GM19452 (cell line): ENCODE data around the gene DLEC1.
"Not testable (repeated sequence)": the region's sequence is repeated elsewhere in the genome, so short reads cannot be mapped to it uniquely, and the experiment has no call there.

Experiments used
- ATAC-seq: cut with Tn5 transposase; IDR thresholded peaks from one replicate; pipeline ENCODE4 v1.9.1; 2021; ENCODE audit not compliant: unreplicated experiment

DLEC1 gene

GRCh38 chr3:38018296-38019266, 20.4 kb upstream of the DLEC1 start:
- ATAC-seq = no peak

DNA sequence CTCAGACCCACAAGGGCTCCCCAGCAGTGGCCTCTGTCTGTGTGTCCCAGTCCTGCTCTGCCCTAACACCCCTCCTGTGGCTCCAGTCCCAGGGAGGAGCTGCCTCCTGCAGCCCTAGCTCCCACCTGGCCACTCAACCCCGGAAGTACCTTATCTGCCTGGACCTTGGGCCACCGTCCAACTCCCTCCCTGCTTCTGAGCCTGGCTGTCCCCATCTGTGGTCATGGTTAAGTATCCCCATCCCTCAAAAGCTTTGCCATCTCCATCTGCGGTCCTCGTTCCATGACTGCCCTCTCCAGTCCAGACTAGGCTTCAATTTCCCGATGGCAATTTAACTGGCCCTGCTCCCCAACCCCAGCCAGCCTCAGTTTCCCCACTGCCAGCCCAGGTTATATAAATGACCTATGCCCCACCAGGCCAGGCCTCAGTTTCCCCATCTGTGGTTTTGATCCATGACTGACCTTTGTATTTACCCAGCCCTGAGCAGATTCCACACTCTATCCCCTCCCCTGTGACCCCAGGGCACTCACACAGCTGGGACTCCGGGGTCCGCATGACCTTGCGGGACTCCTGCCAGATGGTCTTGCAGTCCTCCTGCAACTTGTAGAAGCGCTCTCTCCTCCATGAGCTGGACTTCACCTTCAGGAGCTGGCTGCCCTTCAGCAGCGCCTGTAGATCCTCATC, 19.2 kb upstream of the DLEC1 start:
- no peak for ATAC-seq

GRCh38 chr3:38020342-38020726, 18.7 kb upstream of the DLEC1 start:
- no peak for ATAC-seq

DNA sequence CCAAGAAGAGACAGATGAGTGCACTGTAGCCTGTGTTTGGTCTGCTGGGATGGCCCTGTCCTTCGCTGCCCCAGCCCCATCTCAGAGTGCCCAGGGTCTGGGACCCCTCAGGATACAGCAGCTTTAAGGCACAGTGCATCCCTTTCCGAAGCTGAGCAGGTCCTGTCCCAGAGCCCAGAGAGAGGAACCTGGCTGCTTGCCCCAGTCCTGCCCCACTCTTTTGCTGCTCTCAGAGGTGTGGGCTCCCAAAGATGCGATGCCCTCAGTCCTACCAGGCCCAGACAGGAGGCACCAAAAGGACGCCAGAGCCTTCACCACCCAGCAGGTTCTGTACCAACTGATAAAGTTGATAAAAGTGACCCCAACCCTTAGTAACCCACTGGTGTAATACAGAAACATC, 17.8 kb upstream of the DLEC1 start:
- no peak for ATAC-seq

DNA sequence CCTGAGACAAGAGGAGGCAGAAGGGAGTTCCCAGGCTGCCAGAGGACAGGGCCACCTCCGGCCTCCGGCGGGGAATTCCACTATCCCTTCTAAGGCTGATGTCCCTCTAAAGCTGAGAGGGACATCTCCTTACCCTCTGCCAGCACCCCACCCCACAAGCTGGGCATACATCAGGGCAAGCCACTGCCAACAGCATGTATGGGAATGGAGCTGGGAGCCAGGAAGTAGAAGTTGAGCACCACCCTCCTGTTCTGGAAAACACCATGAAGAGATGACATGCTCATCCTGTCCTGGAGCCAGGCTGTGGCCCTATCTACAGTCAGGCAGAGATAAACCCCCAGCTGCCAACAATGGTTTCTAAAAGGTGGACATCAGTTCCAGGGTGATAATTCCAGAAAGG, 16.7 kb upstream of the DLEC1 start:
- ATAC-seq = no peak

GRCh38 chr3:38022896-38023709, 15.9 kb upstream of the DLEC1 start:
- no peak for ATAC-seq

- no peak for ATAC-seq
Measured at GRCh38 chr3:38026856-38027255, 12.2 kb upstream of the DLEC1 start.

DNA sequence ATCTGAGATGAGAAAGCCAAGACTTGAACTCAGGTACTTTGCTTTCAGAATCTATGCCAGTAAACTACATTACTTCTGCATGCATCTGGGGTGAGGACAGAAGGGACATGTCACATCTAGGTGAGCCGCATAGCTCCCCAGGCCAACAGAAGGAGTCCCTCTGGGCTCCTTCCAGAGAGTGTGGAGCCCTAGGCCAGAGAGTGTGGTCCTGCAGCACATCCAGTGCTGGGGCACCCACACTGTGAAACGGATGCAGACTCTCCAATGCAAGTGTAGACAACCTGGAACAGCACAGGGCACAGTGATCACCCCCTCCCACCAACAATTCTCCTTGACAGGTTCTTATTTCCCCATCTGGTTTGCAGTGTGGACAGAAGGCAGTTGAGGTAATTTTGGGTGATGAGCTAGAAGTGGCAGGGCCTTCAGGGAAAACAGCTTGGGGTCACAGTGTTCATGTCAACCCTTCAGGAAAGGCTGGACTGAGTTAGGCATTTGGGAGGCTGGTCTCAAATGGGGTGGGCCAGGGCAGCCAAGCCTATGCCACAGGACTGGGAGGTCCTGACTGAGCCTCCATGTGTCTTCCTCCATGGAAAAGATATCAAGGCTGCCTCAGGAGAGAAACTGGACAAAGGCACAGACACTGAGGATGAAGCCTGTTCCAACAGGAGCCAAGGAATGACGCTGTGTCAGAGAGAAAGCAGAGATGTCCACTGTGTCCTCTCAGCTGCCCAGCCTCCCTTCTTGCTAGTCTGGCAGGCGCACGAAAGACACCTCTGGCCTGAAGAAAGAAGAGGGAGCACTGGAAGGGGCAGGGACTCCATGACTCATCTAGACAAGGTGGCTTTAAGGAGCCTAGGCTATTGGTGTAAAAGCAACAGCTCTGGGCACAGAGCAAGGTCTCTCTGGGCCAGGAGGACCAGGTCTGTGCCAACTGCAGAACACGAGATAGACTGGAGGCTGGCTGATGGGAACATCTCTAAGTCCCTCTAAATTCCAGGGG, 11.2 kb upstream of the DLEC1 start:
- ATAC-seq = no peak

DNA sequence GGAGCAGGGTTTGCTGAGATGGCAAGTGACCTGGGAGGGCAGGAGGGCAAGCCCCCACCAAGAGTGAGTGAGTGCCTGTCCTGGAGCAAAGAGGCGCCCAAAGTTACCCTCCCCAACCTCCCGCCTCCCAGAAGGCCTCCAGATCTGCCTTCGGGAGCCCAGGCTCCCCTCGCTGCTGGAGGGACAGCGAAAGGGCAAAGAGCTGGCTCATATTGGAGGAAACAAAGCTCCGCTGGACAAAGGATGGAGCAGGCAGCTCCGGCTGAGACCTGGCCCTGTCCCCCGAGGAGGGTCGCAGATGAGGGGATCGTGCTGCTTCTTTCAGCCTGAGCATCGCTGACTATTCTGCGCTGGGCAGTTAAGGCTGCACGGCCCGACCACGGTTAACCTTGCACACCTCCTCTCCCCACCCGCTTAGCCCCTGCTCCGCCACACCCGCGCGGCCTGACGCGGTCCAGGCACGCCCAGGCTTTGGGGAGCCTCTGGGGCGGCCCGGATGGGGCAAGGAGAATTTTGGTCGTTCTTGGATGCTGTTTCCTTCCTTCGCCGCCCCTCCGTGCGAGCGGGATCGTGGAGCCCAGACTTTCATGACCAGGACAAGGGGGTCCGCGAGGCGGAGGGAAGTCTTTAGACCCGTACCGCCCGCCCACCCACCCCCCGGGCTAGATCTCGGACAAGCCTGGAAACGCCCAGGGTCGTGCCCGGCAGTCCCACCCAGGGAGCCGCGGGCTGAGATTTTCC, 10.2 kb upstream of the DLEC1 start:
- no peak for ATAC-seq

DNA sequence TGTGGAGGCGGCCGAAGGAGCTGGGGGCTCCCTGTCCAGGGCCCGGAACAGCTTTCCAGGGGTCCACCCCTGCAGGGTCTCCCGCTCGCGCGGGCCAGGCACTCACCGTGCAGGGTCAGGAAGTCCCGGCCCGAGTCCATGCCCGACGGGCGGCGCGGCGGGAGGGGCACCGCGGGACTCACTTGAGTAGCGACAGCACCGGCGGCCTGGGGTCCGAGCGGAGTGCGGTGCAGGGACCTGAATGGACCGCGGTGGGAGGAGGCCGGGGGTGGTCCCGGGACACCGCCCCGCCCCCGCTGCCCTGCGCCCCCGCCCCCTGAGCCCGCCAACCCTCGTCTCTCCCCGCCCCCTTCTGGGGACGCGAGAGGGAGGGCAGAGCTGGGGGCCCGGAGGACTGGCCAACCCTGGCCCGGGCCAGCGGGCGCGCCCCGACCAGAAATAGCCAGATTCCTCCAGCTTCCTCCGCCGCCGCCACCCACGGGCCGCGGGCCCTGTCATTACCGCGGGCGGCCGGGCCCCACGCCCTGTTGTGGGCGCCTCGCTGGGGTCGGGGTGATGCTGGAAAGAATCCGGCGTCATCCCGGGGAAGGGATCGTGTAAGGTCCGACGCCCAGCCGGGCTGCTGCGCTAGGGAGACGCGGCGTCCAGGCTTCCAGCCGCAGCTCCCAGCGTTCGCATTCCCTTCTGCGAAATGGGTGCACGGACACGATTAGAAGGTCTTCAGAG, 9.4 kb upstream of the DLEC1 start, which contains the start of gene PLCD1:
PLCD1 (minus strand) TSS at position 243 of the 726 bp plus-strand sequence; CDS start at position 140, 103 bp downstream.
- ATAC-seq = no peak

GRCh38 chr3:38030126-38031021, 8.6 kb upstream of the DLEC1 start:
- no peak for ATAC-seq

DNA sequence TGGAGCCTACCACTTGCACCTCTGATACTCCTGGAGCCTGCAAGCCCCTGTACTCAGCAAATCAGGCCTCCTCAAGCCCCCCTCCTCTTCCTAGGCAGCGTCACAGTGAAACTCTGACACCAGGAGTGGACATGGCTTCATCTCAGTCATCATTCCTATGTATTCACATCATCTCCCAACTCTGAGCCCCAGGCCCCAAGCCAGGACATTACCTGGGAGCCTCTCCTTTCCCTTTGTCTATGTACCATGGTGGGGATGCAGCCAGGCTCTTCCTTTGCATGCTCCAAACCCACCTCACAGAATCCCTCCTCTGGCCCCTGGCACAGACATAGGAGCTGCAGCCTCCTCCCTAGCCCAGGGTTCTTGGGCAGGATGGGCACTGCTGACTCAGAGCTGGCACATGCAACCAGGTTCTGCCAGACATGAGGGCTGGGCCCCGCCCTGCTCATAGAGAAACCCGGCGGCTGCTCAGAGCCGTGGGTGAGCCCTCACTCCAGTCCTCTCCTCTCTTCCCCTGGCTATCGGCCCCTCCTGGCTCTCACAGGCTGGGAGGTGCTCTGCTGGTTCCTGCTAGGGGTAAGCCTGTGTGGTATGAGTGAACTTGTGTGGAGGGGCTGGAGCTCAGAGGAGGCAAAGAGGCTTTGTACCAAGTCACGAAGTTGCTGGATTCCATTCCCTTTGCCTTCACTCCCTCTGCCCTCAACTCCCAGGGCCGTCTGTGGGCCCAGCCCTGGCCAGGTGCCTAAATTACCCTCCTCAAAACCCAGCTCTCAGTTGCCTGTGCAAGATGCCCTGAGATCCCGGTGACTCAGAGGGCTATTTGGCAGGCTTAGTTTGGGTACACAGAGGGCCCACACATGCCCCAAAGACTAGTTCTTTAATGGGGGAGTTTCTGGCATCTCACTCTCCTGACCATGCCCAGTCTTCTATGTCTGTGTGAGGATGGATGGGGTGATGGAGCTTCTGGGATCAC, 7.7 kb upstream of the DLEC1 start:
- ATAC-seq = no peak

DNA sequence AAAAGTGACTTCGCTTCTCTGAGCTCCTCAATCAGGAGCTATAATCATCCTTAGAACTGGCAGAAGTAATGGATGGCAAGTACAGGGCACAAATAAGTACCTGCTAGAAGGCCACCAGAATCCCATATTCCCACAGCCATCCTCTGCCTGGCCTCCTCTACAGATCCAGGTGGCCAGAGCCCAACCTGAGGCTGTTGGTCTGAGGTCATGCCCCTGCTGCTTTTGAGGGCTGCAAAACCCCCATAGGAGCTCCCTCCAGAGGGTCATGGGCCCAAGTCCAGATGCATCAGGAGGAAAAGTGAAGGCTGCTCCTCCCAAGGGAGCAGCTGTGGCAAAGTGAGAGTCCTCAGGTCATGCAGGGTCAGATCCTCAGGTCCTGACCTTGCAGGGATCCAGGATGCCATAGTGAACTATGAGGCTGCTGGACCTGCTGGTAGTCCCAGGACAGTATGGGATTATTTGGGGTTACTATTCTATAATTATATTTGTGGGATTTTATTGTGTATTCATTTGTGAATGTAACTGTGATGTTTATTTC, 6.6 kb upstream of the DLEC1 start:
- no peak for ATAC-seq

GRCh38 chr3:38033586-38033985, 5.4 kb upstream of the DLEC1 start:
- ATAC-seq = not testable (repeated sequence)

- not testable (repeated sequence) for ATAC-seq
Measured at GRCh38 chr3:38034335-38034734, 4.7 kb upstream of the DLEC1 start.

DNA sequence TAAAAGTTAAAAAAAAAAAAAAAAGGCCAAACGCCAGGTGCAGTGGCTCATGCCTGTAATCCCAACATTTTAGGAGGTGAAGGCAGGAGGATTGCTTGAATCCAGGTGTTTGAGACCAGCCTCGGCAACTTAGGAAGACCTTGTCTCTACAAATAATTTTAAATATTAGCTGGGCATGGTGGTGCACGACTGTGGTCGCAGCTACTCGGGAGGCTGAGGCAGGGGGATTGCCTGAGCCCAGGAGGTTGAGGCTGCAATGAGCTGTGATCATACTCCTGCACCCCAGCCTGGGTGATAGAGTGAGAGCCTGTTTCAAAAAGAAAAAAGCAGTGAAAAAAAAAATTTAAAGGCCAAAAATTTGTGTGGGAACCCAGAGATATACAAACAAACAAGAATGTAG, 2.7 kb upstream of the DLEC1 start:
- ATAC-seq = no peak
